ENCODE measurements around the gene ELF3. TPM values are rescaled to one million over a fixed set of nuclear protein-coding genes. Genes with fewer than 3 reads are reported as not detected.

Gene ELF3
- under 0.01 TPM in 1 of 2 replicates, not detected in the other for total RNA-seq

DNA sequence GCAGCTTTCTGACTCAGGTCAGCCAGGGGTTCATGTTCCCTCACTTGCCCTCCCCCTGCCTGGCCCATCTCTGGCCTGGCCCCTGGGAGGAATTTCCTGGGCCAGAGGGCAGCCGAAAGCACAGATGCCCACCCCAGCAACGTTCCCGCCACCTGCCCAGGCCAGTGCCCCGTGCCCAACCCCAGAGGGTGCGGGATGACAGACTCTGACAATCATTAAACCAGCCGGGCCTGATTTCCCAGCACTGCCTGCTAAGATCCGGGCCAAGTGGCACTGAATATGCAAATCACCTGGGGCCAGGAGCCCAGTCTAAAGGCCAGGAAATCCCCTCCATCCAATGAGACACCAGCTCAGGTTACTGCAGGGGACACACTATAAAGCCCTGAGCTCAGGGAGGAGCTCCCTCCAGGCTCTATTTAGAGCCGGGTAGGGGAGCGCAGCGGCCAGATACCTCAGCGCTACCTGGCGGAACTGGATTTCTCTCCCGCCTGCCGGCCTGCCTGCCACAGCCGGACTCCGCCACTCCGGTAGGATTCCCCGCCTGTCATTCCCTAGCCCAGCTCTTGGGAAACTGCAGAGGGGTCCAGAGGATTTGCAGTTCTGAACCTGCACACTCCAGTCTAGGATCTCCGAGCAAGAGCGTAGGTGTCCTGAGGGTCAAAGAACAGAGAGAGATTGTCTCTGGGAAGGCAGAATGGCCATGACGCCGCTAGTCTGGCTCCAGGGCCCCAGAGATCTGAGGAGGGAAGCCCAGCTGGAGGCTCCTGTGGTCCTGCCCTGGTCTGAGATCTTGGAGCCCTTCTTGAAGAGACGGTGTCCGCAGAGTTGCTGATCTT is at the start of gene ELF3:
ELF3 (plus strand) TSS at position 408 of the 836 bp plus-strand sequence. CDS start 550 bp downstream, outside the sequence.

DNA sequence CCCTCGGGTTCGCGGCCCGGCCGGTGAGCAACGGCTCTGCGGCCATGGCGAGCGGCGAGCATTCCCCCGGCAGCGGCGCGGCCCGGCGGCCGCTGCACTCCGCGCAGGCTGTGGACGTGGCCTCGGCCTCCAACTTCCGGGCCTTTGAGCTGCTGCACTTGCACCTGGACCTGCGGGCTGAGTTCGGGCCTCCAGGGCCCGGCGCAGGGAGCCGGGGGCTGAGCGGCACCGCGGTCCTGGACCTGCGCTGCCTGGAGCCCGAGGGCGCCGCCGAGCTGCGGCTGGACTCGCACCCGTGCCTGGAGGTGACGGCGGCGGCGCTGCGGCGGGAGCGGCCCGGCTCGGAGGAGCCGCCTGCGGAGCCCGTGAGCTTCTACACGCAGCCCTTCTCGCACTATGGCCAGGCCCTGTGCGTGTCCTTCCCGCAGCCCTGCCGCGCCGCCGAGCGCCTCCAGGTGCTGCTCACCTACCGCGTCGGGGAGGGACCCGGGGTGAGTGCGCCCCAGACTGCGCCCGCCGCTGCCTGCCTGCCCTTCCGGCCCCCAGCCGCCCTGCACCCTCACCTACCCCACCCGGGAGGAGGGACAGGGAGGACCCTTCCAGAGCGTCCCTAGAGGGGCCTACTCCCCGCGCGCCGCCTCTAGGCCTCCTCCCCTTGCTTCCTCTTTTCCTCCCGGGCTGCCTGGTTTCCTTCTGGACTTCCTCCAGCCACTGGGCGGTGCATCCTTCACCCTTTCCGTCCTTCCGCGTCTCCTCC is 27.6 kb upstream of the ELF3 start, which contains the start of gene RNPEP:
RNPEP (plus strand) TSS at position 26 of the 757 bp plus-strand sequence; CDS start at position 45, 19 bp downstream.

Other genes with a start within 250 kb of the ELF3 start
- 12.1 and 15.7 TPM in 2 replicates for gene IPO9, start 181.4 kb upstream of the ELF3 start, total RNA-seq
- gene SHISA4, start 121.7 kb upstream of the ELF3 start, total RNA-seq = 39.1 and 51.0 TPM in 2 replicates
- gene LMOD1, start 64.0 kb upstream of the ELF3 start, total RNA-seq = 2.9 and 8.6 TPM in 2 replicates
- 27.7 and 53.1 TPM in 2 replicates for gene TIMM17A, start 55.1 kb upstream of the ELF3 start, total RNA-seq
- gene RNPEP, start 27.9 kb upstream of the ELF3 start, total RNA-seq = 51.1 and 72.5 TPM in 2 replicates
- not detected in 2 replicates for gene GPR37L1, start 112.3 kb downstream of the ELF3 start, total RNA-seq
- gene ARL8A, start 134.2 kb downstream of the ELF3 start, total RNA-seq = 26.3 and 35.9 TPM in 2 replicates
- gene PTPN7, start 150.0 kb downstream of the ELF3 start, total RNA-seq = not detected in 2 replicates
- gene LGR6, start 183.2 kb downstream of the ELF3 start, total RNA-seq = not detected in 2 replicates